IPS-15b (cell line): ENCODE measurements around the gene TBC1D24.
A peak's percentile ranks its signal among the peaks of the same experiment; 100 is the strongest.

Experiments used
- H3K27me3 ChIP-seq: one replicate; pipeline ENCODE4 v1.6.1; 2013; ENCODE audit warnings: low read length; ENCODE audit not compliant: control insufficient read depth, insufficient read depth
- H3K36me3 ChIP-seq: one replicate; pipeline ENCODE4 v1.6.1; 2013; ENCODE audit warnings: low read length; ENCODE audit not compliant: control insufficient read depth, insufficient read depth
- H3K4me1 ChIP-seq: one replicate; pipeline ENCODE4 v1.6.1; 2013; ENCODE audit warnings: mild to moderate bottlenecking, low read length; ENCODE audit not compliant: control insufficient read depth, insufficient read depth
- H3K4me3 ChIP-seq: one replicate; pipeline ENCODE4 v1.5.1; 2013; ENCODE audit warnings: low read depth, low read length
- H3K9ac ChIP-seq: one replicate; pipeline ENCODE4 v1.6.1; 2013; ENCODE audit warnings: low read depth, mild to moderate bottlenecking, low read length
- H3K9me3 ChIP-seq: one replicate; pipeline ENCODE4 v1.6.1; 2013; ENCODE audit warnings: mild to moderate bottlenecking, low read length; ENCODE audit not compliant: control insufficient read depth, insufficient read depth

The TBC1D24 gene

DNA sequence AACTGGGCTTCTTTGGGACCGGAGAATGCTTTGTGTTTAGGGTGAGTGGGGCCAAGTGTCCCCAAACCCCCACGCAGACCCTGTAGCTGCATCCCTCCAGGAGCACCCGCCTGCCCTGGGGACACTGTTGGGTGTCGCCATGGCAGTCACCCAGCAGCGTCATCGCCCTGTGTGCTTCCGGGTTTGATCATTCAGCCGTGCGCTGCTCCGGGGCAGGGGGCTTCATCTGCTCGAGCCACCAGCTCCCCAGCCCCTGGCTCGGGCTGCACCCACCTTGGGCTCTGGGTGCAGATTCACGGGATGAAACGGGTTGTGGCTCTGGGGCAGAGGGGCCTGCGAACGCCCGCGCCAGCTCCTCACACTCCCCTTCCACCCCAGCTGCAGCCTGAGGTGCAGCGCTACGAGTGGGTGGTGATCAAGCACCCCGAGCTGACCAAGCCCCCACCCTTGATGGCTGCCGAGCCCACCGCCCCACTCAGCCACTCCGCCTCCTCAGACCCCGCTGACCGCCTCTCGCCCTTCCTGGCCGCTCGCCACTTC lies 25.0 kb downstream of the TBC1D24 start:
- H3K9me3 ChIP-seq, result no peaks in the 10 kb centered on the region
- no peaks in the 10 kb centered on the region for H3K27me3 ChIP-seq
- H3K4me3 ChIP-seq, result no peak overlapping the region
- peaks cover 27% of the 10 kb centered on the region for H3K36me3 ChIP-seq
- H3K4me1 ChIP-seq, result peaks cover 8% of the 10 kb centered on the region
- no peak overlapping the region for H3K9ac ChIP-seq

DNA sequence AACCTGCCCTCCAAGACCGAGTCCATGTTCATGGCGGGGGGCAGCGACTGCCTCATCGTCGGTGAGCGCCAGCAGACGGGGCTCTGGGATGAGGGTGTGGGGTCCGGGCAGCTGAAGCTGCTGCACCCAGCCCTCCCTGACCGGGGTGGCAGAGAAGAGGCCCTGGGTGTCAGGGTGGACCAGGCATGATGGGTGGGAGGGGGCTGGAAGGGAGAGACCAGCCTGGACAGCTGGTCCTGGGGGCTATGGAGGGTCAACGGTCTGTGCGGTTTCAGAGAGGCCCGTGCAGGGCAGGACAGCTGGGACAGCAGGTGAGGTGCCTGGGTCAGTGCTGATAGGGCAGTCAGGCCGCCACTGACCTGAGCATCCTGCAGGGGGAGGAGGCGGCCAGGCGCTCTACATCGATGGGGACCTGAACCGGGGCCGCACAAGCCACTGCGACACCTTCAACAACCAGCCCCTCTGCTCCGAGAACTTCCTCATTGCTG lies 25.5 kb downstream of the TBC1D24 start:
- Histone ChIP-seq H3K36me3 (peaks cover 27% of the 10 kb centered on the region), H3K9ac (no peak overlapping the region), H3K27me3 (no peaks in the 10 kb centered on the region), H3K4me1 (peaks cover 8% of the 10 kb centered on the region), H3K4me3 (peak overlapping the region; percentile 49), H3K9me3 (no peaks in the 10 kb centered on the region)

GRCh38 chr16:2500918-2501750 lies 26.2 kb downstream of the TBC1D24 start:
- peaks cover 25% of the 10 kb centered on the region for H3K36me3 ChIP-seq
- H3K4me1 ChIP-seq, result peaks cover 8% of the 10 kb centered on the region
- H3K27me3 ChIP-seq, result no peaks in the 10 kb centered on the region
- no peaks in the 10 kb centered on the region for H3K9me3 ChIP-seq
- H3K9ac ChIP-seq, result peak overlapping the region; percentile 79
- H3K4me3 ChIP-seq, result peak overlapping the region; percentile 49

- Histone ChIP-seq H3K4me3 (peak overlapping the region; percentile 22), H3K9me3 (no peaks in the 10 kb centered on the region), H3K9ac (peak overlapping the region; percentile 54), H3K27me3 (no peaks in the 10 kb centered on the region), H3K36me3 (peaks cover 15% of the 10 kb centered on the region), H3K4me1 (peaks cover 8% of the 10 kb centered on the region)
These were observed 27.3 kb downstream of the TBC1D24 start for GRCh38 chr16:2501946-2502895.

- Histone ChIP-seq H3K4me3 (no peak overlapping the region), H3K36me3 (no peaks in the 10 kb centered on the region), H3K27me3 (no peaks in the 10 kb centered on the region), H3K4me1 (peaks cover 8% of the 10 kb centered on the region), H3K9ac (no peak overlapping the region), H3K9me3 (no peaks in the 10 kb centered on the region)
These were observed 30.8 kb downstream of the TBC1D24 start for GRCh38 chr16:2505695-2506094.

- Histone ChIP-seq H3K9me3 (no peaks in the 10 kb centered on the region), H3K4me1 (no peaks in the 10 kb centered on the region), H3K36me3 (no peaks in the 10 kb centered on the region), H3K27me3 (no peaks in the 10 kb centered on the region), H3K4me3 (no peak overlapping the region), H3K9ac (no peak overlapping the region)
These were observed 32.2 kb downstream of the TBC1D24 start for GRCh38 chr16:2507052-2507659.

- Histone ChIP-seq H3K36me3 (no peaks in the 10 kb centered on the region), H3K9me3 (no peaks in the 10 kb centered on the region), H3K4me1 (peaks cover under 1% of the 10 kb centered on the region), H3K27me3 (no peaks in the 10 kb centered on the region), H3K9ac (no peak overlapping the region), H3K4me3 (no peak overlapping the region)
These were observed 32.7 kb downstream of the TBC1D24 start for GRCh38 chr16:2507665-2508064.

DNA sequence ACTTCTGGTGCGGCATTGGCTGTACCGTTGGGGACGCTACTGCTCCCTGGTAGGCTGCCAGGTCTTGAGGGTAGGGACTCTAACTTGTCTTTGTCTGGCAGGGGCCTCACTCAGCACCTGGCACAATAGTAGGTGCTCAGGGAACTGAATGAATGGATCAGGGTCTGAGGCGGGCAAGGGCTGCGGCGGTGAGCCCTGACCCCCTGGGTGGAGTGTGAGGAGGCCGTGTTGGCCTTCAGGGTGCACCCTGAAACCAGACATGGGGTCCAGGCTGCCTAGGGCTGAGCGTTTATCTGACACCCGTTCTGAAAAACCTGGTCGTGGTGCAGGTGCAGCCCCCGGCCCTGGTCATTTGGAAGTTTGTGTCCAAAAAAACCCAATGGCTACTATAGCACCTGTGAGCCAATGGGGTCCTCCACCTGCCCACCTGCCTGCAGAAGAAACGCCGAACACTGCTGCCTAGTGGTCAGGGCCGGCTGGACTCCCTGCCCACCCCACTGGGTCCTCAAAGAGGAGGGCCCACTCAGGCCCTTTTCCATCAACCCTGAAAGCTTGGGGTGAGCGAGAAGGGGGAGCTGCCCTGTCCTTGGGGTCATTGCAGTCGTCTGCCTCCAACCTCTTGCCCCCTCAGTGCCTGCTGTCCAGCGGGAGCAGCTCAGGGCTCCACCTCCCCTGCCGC lies 33.9 kb downstream of the TBC1D24 start:
- H3K4me1 ChIP-seq, result peaks cover 6% of the 10 kb centered on the region
- no peak overlapping the region for H3K9ac ChIP-seq
- no peaks in the 10 kb centered on the region for H3K36me3 ChIP-seq
- H3K9me3 ChIP-seq, result no peaks in the 10 kb centered on the region
- H3K27me3 ChIP-seq, result no peaks in the 10 kb centered on the region
- no peak overlapping the region for H3K4me3 ChIP-seq

GRCh38 chr16:2511128-2511800 lies 36.3 kb downstream of the TBC1D24 start:
- no peaks in the 10 kb centered on the region for H3K27me3 ChIP-seq
- H3K4me3 ChIP-seq, result no peak overlapping the region
- peaks cover 7% of the 10 kb centered on the region for H3K4me1 ChIP-seq
- H3K9ac ChIP-seq, result no peak overlapping the region
- no peaks in the 10 kb centered on the region for H3K36me3 ChIP-seq
- H3K9me3 ChIP-seq, result no peaks in the 10 kb centered on the region

DNA sequence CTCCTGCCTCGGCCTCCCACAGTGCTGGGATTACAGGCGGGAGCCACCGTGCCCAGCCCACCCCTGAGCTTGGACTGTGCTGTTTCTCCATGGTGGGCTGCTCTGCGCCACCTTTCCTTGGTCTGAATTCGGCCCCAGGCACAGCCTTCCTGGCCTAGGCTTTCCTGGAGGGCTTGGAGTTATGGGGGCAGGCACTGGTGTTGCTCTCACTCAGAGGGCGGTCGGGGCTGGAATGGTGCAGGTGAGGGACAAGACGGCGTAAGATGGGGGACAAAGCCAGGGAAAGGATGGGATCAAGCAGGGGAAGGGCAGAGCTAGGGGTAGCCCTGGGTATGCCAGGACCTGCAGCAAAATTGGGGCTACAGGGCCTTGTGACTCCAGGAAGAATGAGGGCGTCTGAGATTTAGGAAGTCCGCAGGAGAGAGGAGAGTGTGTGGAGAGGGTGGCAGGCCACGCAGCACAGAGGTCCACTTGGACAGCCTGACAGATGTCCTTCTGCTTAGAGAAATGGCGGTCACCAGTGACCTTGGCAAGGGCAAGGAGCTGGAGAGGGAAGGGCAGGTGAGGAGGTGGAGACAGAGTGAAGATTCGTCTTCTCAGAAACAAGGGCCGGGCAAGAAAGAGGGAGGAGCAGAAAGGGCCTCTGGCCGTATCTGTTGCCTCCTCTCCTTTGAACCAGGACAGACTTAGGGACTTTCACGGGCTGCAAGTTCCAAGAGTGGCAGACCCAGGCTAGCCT lies 37.2 kb downstream of the TBC1D24 start:
- H3K4me3 ChIP-seq, result no peak overlapping the region
- H3K9ac ChIP-seq, result no peak overlapping the region
- no peaks in the 10 kb centered on the region for H3K36me3 ChIP-seq

More for the DNA sequence above, 37.2 kb downstream of the TBC1D24 start:
- Histone ChIP-seq H3K27me3 (no peaks in the 10 kb centered on the region), H3K9me3 (no peaks in the 10 kb centered on the region), H3K4me1 (peaks cover 8% of the 10 kb centered on the region)
